ENCODE data around the gene ERI3.

ERI3 gene

DNA sequence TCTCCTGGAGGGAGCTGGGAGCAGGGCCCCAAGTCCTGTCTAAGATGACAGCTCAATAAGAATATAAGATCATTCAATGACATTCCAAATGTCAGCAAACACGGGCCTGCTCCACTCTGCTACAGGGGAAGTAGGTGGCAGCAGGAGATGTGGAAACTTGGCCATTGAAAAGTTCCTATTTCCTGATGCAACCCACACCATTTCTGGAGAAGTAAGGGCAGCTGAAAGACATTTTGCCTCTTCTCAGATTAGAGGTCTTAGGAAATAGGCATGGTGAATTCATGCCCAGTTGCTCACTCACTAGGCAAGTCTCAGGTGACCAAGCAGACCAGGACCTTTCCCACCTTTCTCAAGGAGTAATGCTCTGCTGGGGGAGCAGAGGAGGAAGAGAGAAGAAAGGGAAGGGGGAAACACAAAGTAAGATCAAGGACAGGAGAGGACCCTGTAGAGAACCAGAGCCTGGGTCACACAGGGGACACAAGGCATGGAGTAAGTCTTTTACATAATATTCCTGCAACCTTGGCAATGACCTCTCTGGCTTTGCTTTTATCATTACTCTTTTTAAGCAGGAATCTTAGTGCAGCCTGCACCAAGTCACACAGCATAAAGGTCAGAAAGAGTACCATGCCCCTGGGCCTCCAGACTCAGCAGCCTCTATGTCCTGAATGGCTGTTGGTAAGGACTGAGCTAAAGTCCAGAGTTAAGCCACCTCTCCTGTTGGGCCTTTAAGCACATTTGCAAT lies 72.9 kb downstream of the ERI3 start:
- no peak for DNase-seq

DNA sequence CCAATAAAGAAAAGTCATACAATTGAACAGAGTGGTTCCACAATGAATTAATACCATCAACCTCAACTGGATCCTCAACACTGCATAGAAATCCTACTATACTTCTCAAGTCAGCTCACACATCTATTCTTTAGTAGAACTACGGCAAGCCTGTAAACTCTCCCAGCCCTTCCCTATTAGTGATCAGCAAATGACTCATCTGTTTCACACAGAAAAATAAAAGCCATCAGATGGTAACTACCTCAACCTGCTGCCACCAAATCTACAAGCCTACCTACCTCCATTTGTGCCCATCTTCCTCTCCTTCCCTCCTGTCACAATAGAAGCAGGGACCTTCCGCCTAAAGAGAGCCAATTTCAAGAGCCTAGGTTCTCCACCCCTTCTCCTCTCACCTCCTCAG lies 78.2 kb downstream of the ERI3 start:
- DNase-seq: no peak

DNA sequence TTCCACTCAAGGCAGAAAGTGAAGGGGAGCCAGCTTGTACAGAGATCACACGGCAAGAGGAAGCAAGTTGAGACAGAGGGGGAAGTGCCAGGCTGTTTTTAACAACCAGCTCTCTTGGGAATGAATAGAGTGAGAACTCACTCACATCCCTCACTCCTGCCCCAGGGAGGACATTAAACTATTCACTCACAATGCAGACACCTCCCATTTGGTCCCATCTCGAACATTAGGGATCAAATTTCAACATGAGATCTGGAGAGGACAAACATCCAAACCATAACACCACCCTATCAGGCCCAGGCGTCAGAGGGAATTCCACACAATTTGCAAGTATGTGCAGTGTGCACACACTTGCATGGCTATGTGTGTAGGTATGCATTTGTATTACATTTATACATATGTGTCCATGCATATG lies 79.1 kb downstream of the ERI3 start:
- no peak for DNase-seq

DNA sequence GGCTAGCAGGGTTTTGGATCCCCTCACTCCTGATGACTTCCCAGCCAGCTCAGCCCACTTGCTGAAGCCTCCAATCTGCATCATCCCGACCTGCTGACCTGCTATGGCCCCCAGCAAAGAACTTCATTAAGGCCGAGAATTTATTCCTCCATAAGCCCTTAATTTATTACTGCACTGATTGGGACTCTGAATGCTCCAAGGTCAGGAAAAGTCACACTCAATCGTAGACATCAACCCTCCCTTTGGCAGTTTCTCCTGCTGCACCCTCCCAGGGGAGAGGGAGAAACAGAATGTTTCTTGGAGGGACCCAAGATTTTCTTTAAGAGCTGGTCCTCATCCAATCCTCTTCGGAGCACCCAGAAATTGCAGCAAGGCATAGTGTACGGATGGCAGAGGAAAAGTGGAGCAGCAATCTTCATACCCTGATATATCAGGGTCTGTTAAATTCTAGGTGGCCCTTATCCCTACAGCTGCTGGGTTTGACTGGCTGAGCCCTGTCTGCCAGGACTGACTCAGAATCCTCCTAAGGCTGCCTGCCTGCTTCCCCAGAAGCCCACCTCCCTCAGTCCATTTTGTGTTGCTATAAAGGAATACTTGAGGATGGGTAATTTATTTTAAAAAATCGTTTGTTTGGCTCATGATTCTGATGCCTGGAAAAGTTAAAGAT lies 79.6 kb downstream of the ERI3 start:
- DNase-seq: no peak

DNA sequence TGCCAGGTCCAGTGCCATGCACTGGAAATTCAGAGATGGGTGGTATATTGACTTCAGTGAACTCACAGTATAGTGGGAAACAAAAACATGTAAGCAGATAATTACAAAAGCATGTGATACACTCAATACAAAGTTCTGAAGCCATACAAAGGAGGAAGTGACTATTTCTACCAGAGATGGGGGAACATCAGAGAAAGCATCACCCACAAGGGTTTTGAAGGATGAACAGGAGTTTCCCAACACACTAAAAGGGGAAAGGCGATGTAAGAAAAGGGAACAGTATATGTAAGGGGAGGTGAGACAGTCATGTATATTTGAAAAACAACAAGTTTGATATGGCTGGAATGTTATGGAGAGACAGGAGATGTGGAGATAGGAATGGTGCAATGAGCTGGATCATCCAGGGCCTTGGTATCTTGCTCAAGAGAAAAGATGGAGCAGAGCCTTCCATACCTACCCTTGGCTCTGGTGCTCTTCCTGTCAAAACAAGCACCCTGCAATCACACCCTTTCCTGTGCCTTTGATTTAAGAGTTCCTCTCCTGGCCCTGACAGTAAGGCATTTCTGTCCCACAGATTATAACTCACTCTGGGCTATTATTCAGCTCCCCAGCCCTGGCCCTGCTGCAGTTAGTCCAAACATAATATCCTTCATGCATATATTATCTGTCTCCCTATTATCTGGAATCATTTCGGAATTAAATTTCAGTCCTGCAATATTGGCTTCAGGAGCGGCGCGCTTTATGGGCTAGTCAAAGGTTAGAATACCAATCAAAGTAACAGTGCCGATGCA lies 81.3 kb downstream of the ERI3 start:
- DNase-seq: no peak

DNA sequence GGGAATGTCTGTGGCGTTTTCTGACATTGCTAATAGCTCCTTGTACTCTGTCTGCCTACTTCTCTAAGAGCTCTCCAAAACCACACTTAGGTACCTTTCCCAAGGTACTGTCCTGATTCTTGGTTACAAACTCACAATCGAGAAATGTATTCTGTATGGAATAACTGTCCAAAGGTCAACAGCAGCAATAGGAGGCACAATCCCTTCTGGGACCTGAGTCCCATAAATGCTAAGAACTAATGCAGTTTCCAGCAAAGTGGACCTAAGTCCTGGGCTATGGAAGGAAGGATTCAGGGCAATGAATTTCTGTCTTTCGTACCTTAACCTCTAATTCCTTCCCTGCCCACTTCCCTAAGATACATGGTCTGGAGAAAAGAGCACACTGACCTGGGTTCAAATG lies 82.1 kb downstream of the ERI3 start:
- DNase-seq: no peak

DNA sequence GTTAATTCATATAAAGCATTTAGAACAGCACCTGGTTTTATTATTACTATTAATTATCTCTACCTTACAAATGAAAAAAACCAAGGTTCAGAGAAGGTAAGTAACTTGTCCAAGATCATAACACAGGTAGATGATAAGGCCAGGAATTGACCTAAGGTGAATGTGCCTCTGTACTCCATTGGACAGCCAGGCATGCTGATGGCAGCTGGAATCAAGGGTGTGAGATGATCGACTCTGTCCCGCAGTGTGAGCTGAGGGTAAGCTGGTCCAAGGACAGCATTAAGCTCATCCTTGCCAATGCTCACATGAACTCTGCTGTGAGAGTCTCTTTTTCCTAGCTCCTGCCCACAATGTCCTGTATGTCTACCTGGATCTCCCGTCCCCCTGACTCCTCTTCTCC lies 83.4 kb downstream of the ERI3 start:
- no peak for DNase-seq

DNA sequence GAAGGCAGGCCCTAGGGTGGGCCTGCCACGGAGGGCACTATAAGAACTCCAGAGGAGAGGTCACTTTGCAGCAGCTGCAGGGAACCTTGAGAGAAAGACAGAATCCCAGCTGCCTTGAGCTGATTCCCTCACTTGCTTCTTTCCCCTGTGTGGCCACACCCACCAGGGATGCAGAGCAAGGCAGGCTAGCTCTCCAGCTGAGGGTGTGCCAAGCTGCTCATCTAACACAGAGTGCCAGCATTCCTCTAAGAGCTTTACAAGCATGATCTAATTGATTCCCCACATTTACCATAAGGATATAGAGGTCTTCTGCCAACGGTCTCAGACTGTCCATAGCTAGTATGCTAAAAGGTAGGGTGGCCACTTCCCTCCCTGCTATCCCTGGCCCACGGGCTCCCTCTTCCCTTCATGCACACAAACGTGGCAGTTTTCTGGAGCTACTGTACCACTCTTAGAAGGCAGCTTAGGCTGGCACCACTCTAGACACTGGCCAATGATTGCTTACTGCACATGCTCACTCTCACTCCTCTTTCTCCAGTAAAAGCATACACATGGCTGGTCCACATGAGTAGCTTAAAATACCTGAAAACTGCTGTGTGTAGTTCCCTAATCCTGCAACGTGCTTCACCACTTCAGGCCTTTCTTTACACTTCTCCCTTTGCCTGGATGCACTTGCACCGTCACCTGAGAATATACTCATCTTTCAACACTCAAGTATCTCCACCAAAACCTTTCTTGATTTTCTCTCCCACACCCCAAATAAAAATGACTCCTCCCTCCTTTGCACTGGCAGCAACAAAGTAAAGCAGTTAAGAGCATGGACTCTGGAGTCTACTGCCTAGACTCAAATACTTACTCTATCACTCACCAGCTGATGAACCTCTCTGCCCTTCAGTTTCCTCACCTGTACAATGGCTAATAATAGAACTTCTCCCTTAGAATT lies 84.1 kb downstream of the ERI3 start:
- no peak for DNase-seq

DNA sequence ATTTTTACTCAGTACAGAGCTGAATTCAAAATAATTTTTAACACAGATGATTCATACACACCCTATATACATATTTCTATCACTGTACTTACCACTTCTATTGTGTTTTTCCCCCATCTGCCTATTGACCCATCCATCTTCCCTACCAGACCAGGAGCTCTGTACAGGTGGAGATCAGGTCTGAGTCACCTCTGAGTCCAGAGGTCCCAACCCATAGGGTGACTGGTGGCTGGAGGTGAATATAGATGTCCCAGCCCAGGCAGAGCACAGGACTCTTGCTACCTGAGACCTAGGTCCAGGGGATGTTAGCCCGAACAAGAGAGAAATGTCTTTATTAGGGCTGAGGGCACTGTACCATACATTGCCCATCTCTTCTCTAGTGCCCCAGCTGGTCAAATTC lies 87.0 kb downstream of the ERI3 start:
- no peak for DNase-seq

DNA sequence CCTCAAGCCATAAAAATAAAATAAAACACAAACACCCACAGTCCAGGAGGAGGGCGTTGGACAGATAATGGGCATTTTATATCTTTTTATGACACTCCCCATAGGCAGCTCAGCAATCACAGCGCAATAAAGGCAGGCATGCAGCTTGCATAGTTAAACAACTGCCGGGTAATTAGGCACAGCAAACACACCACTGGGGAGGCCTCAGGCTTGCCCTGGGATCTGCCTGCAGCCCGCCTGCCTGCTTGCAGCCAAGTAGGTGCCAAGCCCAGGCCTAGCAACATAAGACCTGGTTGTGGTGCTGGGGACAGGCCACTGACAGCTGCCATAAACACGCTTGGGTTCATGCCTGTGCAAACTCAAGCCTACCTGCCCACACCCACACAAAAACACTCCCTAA lies 87.6 kb downstream of the ERI3 start:
- no peak for DNase-seq

DNA sequence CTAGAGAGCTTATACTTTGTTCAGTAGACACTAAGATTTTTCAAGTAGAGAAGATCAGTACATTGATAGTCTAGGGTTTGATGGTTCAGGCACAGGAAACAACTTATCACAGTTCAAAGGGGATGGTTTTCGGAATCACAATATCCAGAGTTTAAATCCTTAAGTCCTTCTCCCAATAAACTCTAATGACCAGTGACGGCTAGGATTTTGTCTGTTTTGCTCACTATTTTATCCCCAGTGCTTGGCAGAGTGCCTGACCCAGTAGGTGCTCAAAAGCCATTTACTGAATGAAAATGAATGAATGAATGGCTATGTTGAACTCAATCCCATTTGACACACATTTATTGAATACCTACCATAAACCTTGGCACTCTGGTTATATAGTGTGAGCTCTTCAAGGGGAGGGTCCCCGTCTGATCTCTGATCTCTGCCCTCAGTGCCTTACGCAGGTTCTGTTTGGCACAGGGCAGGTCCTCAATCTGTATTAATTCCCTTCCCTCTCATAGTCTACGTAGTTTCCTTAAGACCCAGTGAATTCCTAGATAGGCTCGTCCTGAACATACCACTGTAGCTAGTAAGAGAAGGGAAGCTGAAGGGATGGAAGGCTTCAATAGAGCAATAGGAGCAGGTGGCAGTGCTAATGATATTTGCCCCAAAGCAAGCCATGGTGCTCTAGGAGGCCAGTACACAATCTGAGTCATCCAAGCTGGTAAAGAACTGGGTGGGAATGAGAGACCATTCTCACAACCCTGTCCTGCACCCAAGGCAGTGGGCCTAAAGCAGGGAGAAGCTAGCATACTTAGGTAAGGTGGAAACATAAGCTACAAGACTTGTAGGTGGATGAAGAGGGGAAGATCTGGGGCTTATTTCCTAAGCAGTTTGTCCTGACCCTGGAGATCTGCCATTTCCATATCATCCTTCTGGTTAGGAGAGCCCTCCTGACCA lies 88.4 kb downstream of the ERI3 start:
- no peak for DNase-seq

DNA sequence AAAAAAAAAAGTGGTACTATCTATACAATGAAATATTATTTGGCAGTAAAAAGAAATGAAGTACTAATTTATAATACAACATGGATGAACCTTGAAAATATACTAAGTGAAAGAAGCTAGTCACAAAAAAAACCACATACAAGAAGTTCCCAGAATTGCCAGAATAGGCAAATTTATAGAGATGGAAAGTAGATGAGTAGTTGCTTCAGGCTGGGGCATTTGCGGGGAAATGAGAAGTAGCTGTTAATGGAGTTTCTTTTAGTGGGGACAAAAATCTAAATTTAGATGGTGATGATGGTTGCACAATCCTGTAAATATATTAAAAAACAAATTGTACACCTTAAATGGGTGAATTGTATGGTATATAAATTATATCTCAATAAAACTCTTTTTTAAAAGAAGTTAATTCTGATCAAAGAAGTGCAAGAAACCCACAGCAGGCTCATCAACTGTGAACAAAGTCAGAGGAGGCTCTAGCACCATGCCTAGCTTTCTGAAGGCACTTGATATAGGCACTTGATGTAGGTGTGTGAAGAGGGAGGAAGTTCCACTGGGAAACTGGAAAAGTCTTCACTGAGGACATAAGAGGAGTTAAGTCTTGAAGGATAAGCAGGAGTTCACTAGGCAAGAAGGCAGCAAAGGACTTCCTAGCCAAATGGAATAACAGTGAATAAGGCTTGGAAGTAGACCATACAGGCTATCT lies 89.2 kb downstream of the ERI3 start:
- DNase-seq: no peak

DNA sequence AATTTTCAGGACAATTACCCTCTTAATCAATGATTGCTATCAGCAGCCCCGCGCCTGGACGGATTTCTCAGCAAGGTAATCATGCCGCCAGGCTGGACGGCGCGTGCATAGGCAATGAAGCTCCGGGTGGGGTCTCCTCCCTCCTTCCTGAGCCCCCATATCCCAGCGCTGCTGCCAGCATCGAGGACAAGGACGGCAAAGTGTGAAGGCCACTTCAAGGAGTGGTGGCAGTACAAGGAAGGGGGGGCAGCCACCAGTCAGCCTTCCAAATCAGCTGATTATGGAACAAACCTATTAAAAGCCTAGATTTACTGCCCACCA lies 90.6 kb downstream of the ERI3 start:
- no peak for DNase-seq

DNA sequence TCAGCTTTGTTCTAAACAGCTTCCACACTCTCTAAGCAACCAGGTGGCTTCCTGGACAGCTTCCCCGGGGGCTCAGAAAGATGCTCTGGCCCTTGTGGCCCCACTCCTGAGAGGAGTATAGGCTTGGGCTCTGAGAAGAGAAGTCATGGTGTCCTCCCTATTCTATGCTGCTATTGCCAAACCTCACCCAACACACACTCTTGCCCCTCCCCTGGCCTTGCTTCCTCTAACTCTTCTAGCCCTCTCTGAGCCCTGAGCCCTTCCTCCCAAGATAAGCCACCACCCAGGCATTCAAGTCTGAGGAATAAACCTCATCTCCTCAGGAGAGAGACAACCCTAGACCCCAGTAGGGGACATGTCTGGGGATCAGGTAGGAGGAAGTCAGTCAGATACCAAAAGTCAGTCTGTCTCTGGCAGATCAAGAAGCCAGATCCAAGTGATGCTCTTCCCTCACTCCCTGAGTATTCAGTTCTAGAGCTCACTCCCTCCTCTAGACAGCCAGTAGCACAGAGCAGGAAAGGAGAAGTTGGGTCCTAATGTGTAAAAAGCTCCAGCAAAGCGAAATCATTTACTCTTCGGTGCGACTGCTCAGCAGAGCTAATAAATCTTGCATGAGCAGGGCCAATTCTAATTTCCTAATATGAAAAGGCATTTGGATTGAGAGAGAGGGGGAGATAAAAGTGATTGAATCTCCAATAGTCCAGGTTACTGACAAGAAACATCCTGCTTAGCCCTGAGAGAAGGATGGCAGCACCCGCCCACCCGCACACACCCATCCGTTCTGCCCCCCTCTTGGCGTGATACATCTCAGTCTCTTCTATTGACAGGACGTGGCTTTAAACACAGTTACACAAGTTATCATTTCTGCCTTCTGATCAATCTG lies 91.2 kb downstream of the ERI3 start:
- DNase-seq: no peak

DNA sequence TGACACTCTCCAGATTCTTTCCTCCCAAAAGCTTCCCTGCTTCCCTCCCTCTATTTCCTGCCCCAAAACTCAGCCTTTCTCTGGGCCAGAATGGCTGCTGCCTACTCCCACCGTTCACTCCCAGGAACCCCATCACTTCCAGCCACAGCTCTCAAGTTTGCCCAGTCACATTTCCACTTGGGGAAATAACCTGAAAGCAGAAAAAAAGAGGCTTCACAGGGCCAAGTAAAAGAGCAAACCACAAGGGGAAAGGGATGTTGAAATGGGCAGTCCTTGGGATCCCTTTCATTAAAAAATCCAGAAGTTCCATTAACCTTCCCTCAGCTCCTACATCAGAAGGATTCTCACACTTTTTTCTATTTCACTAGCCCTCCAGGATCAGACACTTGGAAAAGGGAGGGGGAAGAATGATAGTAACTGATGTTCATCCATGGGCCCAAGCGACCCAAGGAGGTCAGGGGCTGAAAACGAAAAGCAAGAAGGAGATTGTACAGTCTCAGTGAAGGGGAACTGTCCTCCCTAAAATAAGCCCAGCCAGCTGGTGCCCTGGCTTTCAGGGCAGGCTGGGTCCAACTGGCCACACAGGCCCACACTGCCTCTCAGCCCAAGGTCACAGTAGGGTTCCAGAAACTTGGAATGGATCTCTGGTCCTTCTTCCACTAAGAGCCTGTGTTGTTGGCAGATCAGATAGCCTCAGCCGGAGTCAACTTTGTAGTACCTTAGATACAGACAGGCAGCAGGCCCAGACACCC lies 92.1 kb downstream of the ERI3 start:
- DNase-seq: no peak

DNA sequence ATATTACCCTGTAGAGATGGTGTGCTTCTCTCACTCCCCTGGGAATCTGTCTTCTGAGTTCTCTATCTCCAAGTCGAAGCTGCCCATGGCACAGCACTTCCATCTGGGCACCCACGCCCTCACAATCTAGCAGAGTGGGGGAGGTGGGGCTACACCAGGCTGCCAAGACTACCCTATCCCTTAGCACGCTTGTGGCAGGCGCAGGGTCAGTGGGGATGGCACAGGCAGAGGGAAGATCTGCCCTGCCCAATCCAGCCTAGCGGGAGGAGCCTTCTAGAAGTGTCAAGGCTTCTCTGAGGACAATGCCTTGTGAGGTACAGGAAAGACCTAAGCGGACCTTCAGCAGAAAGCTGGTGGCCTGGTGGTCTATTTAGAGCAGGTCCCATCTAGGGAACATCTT lies 92.6 kb downstream of the ERI3 start:
- DNase-seq: no peak

DNA sequence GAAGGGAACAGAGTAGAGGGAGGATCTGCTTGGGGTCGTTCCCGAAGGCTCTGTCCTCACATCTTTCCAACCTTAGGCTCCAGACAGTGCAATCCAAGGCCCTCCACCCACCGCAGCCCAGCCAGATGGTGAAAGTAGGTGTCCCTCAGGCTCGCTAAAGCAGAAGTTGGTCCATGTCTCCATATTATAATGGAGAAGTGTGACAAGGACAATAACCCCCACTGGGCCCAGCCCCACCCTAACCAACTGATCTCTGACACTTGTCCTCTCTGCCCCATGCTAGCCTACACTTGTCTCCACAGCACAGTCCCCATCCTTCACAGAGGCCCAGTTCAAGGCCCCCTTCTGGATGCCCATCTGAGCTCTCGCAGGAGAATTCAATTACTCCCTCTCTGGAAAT lies 93.1 kb downstream of the ERI3 start:
- DNase-seq: no peak

DNA sequence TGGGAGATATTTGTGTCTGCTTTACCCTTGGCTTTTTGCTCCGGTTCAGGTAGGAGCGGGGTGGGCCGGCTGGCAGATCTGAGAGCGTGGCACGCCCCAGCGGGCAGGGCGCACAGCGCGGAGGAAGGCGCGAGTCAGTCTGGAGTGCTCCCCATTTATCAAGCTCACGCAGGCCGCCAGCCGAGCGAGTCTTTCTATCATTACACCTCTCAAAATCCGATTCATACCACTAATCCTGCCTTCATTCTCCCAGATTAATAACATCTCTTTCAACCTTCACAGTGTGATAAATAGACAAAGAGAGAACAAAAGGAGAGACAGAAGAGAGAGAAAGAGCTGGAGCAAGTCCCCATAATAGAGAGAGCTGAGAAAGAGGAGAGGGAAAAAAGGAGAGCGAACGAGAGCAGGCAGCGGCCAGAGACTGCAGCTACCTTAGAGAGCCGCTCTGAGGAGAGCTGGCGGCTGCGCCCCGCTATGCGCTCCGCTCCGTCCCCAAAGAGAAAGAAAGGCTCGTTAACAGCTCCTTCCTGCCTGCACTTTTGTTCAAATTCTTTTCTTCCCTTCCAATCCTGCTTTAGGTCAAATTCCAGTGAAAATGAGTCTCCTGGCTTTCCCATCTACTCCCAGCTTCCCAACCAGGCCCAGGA lies 93.8 kb downstream of the ERI3 start:
- no peak for DNase-seq

DNA sequence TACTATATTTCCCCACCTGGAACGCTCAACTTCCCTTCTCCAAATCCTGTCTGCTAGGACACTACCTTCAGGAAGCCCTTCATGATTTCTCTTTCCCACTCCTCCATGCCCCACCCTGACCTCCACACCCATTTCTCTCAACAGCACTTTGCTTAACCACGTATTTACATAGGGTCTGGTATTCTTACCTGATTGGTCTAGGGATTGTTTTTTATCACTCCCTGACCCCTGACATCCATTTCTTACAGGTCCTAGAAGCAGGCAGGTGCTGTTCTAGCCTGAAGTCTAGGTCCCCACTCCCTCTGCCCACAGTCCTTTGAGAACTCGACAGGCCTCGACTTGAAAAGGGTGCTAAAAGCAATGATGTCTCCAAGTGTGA lies 94.3 kb downstream of the ERI3 start:
- DNase-seq: no peak
